RCC 7860 (cell line): ENCODE data around the gene POLR2L.

Experiments
- DNase-seq: peaks from one replicate; pipeline ENCODE4 v3.0.0-alpha.2; 2015; ENCODE audit warnings: low spot score
- FAIRE-seq: peaks from 2 replicates; lab custom pipeline; 2012; peaks lifted over from hg19 to GRCh38; lab: Jason Lieb, UNC

POLR2L gene

DNA sequence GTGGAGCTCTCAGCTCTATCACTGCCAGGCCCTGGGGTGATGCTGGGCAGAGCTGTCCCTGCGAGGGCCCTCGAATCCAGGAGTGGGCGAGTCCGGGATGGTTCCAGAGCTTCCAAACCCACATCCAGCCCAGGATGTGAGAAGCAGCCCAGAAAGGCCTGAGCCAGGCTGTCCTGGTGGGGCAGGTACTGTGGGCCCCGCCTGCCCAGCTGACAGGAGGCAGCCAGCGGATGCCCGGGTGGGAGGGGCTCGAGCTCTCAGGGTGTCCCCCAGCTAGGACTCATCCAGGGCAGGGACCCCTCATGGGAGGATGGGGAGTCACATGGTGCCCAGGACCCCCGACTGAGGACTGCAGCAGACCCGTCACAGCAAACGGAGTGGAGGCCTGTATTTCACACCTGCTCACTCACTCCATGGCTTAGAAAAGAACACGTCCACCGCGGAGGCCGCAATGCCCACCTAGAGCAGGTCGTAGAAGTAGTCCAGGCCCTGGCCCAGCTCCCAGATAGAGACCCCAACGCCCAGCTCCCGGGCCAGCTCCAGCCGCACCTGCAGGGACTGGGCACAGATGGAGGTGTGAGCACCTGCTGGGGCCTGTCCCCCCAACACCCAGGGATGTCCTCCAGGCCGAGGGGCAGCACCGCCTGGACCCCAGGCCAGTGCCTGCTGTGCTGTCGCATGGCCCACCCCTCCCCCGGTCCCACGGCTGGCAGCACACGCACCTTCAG is 27.2 kb upstream of the POLR2L start:
- no peak for FAIRE-seq
- DNase-seq = no peak

GRCh38 chr11:868802-869201 is 26.5 kb upstream of the POLR2L start:
- no peak for DNase-seq
- FAIRE-seq = no peak

GRCh38 chr11:868394-868793 is 26.1 kb upstream of the POLR2L start:
- FAIRE-seq (no peak), DNase-seq (no peak)

- no peak for FAIRE-seq
Measured at GRCh38 chr11:867856-868358, 25.6 kb upstream of the POLR2L start.

DNA sequence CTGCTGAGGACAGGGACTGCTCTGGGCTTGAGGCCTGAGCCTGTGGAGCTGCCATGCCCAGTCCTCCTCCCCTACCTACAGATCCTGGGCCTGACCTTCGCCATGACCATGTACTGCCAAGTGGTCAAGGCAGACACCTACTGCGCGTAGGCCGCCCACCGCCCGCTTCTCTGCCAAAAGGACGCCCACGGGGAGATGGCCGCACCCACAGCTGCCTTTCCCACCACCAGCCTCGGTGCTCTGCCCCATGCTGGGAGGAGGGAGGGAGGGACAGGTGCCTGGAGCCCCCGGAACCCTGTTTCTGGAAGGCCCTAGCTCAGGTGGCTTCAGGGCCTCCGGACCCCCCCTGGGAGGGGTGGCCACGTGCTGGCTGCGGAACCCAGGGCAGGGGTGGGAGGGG is 24.2 kb upstream of the POLR2L start:
- DNase-seq (no peak), FAIRE-seq (no peak)

More at GRCh38 chr11:867856-868358, 25.6 kb upstream of the POLR2L start:
- DNase-seq = no peak

DNA sequence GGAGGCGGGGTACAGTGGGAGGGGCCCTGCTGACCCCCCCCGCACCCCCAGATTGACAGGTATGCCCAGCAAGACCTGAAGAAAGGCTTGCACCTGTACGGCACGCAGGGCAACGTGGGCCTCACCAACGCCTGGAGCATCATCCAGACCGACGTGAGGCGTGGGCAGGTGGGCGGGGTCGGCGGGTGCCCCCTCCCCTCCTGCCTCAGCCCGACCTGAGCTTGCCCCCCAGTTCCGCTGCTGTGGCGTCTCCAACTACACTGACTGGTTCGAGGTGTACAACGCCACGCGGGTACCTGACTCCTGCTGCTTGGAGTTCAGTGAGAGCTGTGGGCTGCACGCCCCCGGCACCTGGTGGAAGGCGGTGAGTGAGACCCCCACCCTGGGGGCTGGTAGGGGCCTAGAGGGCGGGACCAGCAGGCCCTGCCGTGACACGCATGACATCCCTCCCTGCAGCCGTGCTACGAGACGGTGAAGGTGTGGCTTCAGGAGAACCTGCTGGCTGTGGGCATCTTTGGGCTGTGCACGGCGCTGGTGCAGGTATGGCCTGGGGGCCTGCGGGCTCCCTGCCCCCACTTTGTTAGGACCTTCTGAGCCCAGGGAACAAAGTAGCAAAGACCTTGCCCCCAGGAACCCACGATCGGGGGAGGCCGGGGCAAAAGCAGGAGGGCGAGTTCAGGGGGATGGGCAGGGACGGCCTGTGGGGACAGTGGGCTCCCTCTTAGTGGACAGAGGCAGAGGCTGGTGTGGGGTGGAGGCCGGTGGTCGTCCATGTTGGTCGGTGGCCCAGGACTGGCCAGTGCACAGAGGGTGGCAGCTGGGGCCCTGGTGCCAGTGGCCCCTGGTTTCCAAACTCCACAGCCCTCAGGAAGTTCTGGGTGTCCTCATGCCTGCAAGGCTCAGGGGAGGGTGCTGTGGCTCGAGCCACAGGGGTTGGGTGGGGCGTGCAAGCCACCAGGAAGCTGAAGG is 23.4 kb upstream of the POLR2L start:
- FAIRE-seq (no peak), DNase-seq (no peak)

DNA sequence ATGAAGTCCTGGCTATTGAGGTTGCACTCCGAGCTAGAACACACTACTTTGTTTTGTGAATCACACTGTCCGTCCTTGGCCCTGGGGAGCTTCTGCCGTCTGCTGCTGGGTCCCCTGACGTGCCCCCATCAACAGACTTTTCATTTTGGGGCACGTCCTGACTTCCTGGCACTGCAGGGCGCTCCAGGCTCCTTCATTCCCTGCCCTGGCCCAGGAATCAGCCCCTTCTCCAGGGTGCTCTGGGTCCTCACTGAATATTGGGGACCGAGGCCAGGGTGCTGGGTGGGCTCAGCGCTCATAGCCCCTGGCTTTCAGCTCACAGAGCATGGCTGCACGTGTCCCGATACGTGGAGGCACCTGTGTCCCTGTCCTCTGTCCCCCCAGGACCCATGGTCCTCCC is 22.6 kb upstream of the POLR2L start:
- no peak for DNase-seq
- FAIRE-seq = no peak

DNA sequence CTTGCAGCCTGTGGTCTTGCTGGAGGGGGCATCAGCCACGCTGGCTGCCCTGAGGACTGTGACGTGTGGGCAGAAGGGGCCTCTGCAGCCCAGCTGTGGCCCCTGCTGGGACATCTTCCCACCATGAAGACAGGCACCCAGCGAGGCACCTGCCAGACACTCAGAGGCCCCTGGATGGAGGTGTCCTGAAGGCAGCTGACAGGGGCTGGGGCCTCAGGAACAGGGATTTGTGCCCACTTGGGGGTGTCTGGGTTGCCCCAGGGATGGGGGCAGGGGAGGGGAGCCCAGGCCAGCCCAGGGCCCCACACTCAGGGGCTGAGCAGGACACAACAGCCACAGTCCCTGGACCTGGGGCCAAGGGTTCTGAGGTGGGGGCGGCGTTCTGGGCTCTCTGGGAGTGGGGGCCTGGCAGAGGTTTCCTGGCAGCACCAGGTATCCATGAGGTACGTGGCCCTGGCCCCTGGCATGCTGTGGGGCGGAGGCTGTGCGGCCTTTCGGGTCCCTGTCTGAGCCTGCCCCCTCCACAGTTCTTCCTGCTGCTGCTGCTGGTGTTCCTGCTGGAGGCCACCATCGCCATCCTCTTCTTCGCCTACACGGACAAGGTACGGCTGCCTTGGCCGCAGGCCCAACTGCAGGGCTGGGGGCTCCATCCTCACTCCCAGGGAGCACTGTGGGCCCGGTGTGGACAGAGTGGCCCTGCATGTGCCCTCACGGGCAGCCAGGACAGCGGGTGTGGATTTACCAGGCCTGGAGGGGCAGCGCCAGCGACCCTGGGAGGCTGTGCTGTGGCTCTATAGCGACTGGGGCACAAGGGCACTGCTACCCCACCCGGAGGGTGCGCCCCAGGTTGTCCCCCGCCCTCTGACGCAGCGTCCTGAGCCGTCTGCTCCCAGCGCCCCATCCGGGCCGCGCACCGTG is 21.8 kb upstream of the POLR2L start:
- DNase-seq (no peak), FAIRE-seq (no peak)

GRCh38 chr11:863023-863909 is 20.9 kb upstream of the POLR2L start:
- FAIRE-seq = no peak
- no peak for DNase-seq

DNA sequence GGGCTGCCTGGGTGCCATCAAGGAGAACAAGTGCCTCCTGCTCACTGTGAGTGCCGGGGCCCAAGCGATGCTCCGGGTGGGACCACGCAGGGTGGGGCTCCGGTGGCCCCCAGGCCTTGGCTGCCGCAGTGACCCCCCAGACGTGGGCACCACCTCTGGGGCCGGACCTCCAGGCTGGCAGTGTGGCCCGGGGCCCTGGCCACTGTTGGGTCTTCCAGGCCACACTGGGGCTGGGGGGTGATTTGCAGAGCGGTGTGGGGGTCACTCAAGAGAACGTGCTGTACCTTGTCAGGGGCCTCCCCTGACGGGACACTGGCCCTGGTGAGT is 20.3 kb upstream of the POLR2L start:
- DNase-seq (no peak), FAIRE-seq (no peak)

DNA sequence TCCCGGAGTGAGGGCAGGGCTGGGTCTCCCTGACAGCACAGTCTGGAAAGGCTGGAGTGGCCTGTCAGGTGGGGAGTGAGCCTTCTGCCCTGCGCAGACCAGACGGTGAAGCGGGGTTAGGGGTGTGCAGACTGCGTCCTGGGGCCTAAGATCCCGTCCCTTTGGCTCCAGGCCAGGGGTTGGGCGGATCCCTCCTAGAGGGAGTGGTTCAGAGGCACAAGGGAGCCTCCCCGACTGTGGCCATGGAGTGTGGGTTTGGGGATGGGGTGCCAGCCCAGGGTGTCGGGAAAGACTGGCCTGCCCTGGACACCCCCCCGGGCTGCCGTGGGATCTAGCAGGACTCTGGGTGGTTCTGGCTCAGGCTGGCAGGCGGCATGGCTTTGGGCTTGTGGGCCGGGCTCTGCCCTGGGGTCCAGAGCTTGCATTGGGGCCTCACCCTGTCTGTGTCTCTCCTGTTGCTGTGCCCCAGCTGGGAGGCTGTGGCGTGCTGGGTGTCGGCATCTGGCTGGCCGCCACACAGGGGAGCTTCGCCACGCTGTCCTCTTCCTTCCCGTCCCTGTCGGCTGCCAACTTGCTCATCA is 19.8 kb upstream of the POLR2L start:
- DNase-seq (no peak), FAIRE-seq (no peak)

- FAIRE-seq (no peak), DNase-seq (no peak)
Measured at GRCh38 chr11:861105-861479, 18.8 kb upstream of the POLR2L start.

GRCh38 chr11:860234-861104 is 18.1 kb upstream of the POLR2L start:
- FAIRE-seq = no peak
- no peak for DNase-seq

DNA sequence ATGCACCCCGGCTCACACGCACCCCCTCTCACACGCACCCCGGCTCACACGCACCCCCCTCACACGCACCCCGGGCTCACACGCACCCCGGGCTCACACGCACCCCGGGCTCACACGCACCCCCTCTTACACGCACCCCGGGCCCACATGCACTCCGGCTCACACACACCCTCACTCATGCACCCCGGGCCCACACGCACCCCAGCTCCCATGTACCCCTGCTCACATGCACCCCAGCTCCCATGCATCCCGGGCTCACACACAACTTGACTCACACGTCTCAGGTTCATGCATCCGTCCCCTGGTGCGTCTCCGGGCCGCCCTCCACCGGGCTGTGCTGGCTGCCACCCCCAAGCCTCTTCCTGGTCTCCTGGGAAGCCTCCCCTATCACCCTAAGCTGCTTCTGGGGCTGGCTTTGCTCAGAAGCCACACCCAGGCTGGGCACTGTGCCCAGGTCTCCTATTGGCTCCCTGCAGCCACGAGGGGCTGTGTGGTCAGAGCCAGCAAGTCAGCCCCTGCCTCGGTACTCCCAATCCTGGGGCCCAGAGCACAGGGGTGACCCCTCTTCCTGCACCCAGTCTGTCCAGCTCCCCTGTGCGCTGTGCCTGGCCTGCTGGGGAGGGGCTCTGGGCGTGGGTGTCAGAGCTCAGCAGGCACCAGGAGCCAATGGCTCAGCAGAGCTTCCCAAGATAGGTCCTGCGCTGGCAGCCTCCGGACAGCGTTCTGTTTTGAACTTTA is 17.2 kb upstream of the POLR2L start:
- FAIRE-seq (no peak), DNase-seq (no peak)

- FAIRE-seq (no peak), DNase-seq (no peak)
Measured at GRCh38 chr11:858762-859339, 16.5 kb upstream of the POLR2L start.

- DNase-seq = no peak
- FAIRE-seq = no peak
Measured at GRCh38 chr11:858053-858761, 15.9 kb upstream of the POLR2L start.

DNA sequence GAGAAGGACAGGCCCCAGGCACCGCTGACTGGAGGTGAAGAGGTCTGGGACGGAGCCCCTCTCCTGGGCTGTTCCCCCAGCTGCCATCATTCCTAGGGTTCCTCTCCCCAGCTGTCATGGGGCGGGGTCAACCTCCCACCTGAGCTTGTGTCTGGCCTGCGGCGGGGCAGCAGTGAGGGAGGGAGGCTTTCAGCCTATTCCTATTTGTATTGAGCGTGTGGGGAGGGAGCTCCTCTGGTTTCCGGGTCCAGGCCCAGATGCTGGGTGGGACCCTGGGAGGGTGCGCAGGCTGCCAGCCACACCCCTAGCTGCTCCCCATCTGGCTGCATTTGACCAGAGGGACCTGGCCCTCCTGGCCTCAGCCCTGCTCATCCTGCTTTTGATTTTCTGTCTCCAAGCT is 14.1 kb upstream of the POLR2L start:
- FAIRE-seq (no peak), DNase-seq (no peak)
